ENCODE data around the gene TPST1.

TPST1 gene

DNA sequence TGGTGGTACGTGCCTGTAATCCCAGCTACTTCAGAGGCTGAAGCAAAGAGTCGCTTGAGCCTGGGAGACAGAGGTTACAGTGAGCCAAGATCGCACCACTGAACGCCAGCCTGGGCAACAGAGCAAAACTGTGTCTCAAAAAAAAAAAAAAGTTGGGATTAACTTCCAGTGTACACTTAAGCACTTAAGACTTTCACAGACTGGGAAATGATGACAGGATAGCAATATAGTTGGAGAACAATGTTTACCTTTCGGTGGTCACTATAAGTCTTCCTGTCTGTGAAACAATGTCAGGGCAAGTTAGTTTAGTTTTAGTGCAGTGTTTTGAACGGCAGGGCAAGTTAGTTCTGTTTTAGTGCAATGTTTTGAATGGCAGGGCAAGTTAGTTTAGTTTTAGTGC, 130.2 kb downstream of the TPST1 start:
- DNase-seq (ENCODE audit: low read depth in 2 of 2), result no peak
- TF ChIP-seq, protein P1, sequence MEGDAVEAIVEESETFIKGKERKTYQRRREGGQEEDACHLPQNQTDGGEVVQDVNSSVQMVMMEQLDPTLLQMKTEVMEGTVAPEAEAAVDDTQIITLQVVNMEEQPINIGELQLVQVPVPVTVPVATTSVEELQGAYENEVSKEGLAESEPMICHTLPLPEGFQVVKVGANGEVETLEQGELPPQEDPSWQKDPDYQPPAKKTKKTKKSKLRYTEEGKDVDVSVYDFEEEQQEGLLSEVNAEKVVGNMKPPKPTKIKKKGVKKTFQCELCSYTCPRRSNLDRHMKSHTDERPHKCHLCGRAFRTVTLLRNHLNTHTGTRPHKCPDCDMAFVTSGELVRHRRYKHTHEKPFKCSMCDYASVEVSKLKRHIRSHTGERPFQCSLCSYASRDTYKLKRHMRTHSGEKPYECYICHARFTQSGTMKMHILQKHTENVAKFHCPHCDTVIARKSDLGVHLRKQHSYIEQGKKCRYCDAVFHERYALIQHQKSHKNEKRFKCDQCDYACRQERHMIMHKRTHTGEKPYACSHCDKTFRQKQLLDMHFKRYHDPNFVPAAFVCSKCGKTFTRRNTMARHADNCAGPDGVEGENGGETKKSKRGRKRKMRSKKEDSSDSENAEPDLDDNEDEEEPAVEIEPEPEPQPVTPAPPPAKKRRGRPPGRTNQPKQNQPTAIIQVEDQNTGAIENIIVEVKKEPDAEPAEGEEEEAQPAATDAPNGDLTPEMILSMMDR (IDR thresholded peaks at IDR 0.05; ENCODE audit: low read depth, low read length), result no peak
- H3K4me3 ChIP-seq (replicated peaks in 1 of 2; ENCODE audit: low read depth in 2 of 2, low read length in 2 of 2), result no peak overlapping the region

DNA sequence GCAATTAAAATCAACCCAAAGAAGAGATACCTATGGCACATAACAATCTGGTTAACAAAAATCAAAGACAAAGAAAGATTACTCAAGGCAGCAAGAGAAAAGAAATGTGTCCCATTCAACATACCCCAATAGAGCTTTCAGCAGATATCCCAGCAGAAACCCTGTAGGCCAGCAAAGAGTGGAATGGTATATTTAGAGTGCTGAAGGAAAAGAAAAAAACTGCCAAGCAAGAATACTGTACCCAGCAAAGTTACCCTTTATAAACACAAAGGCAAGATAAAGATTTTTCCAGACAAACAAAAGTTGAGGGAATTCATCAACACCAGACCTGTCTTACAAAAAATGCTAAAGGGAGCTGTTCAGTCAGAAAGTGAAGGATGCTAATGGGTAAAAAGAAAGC, 131.6 kb downstream of the TPST1 start:
- TF ChIP-seq, protein P1 (IDR thresholded peaks at IDR 0.05; ENCODE audit: low read depth, low read length), result no peak
- H3K4me3 ChIP-seq (replicated peaks in 1 of 2; ENCODE audit: low read depth in 2 of 2, low read length in 2 of 2), result no peak overlapping the region
- DNase-seq (ENCODE audit: low read depth in 2 of 2), result no peak

DNA sequence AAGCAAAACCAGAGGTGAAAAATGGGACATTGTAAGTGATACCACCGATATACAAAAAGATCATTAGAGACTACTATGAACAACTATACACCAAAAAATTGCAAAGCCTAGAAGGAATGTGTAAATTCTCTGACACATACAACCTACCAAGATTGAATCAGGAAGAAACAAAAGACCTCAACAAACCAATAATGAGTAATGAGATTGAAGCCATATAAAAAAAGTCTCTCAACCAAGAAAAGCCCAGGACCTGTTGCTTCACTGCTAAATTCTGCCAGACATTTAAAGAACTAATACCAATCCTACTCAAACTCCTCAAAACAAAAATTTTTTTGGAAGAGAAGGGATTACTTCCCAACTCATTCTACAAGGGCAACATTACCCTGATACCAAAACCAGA, 134.0 kb downstream of the TPST1 start:
- H3K4me3 ChIP-seq (replicated peaks in 1 of 2; ENCODE audit: low read depth in 2 of 2, low read length in 2 of 2), result no peak overlapping the region
- no peak for DNase-seq (ENCODE audit: low read depth in 2 of 2)
- TF ChIP-seq, protein P1 (IDR thresholded peaks at IDR 0.05; ENCODE audit: low read depth, low read length), result no peak

DNA sequence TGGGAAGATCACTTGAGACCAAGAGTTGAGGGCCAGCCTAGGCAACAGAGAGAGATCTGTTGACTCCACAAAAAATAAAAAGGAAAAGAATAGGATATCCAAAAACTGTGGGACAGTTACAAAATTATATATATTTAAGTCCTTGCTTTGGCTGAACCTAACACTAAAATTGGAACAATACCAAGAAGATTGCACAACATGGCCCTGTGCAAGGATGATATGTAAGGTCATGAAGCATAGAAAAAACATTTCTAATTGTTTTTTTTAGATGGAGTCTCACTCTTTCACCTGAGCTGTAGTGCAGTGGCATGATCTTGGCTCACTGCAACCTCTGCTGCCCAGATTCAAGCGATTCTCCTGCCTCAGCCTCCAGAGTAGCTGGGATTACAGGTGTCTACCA, 139.0 kb downstream of the TPST1 start:
- H3K4me3 ChIP-seq (replicated peaks in 1 of 2; ENCODE audit: low read depth in 2 of 2, low read length in 2 of 2), result no peak overlapping the region
- peak; percentile 74 to 84 for DNase-seq (ENCODE audit: low read depth in 2 of 2)
- TF ChIP-seq, protein P1 (IDR thresholded peaks at IDR 0.05; ENCODE audit: low read depth, low read length), result no peak

DNA sequence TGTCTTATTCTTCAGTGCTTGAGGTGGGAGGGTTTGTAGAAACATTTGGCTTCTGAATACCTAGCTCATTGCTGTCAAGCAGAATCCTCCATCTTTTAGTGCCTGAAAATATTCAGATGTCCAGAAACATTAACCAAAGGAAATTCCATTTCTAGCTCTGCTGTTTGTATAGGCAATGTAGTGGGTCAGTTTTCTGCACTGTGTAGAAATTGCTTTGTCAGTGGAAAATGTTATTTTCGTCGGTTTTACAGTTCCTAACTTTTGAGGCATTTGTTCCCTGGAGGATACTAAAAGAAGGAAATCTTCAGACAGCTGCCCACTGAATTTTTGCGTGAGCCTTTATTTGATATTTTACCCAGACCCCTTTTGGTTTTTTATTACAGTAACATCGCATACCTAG, 143.4 kb downstream of the TPST1 start:
- DNase-seq (ENCODE audit: low read depth in 2 of 2), result peak in 1 of 2 donors; percentile 43
- TF ChIP-seq, protein P1 (IDR thresholded peaks at IDR 0.05; ENCODE audit: low read depth, low read length), result no peak
- H3K4me3 ChIP-seq (replicated peaks in 1 of 2; ENCODE audit: low read depth in 2 of 2, low read length in 2 of 2), result no peak overlapping the region

DNA sequence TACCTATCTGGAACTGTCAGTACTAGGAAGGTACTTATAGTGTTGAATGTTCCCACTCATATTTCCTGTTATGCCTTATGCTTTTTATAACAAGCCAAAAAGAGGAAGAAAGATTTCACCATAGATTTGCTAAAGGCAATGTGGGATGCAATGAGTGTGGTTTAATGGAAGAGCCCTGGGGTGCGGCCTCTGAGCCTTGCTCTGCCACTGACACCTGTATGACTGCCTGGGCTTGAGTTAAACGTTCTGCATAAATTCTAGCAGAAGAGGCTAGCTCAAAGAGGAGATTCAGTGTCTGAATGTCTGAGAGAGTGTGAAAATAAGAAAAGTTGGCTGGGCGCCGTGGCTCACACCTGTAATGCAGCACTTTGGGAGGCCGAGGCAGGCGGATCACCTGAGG, 143.8 kb downstream of the TPST1 start:
- DNase-seq (ENCODE audit: low read depth in 2 of 2), result no peak
- TF ChIP-seq, protein P1 (IDR thresholded peaks at IDR 0.05; ENCODE audit: low read depth, low read length), result no peak
- H3K4me3 ChIP-seq (replicated peaks in 1 of 2; ENCODE audit: low read depth in 2 of 2, low read length in 2 of 2), result no peak overlapping the region

DNA sequence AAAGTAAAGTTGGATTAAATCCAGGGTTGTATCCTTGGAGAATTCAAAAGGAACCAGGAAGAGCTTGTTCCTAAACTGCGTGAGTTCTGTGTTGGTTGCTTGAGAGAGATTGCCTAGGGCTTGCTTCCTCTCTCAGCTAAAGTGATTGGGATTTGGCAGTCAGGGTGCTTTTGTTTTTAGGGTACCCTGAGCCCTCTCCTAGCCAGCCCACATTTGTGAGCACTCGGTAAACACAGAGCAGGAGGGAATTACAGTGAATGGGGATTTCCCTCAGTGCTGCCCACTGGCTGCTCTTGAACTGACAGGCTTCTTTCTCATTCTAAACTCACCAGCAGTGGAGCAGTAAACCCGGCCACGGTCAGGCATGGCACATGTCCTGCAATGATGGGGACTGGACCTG, 146.9 kb downstream of the TPST1 start:
- TF ChIP-seq, protein P1 (IDR thresholded peaks at IDR 0.05; ENCODE audit: low read depth, low read length), result peak; percentile 5
- DNase-seq (ENCODE audit: low read depth in 2 of 2), result peak; percentile 26 to 30
- no peak overlapping the region for H3K4me3 ChIP-seq (replicated peaks in 1 of 2; ENCODE audit: low read depth in 2 of 2, low read length in 2 of 2)
